MM.1S (cell line): ENCODE data around the gene ERVK3-1.
"Not testable (repeated sequence)": the region's sequence is repeated elsewhere in the genome, so short reads cannot be mapped to it uniquely, and the experiment has no call there.

Experiments used
- DNase-seq: peaks from one replicate; pipeline ENCODE4 v3.0.0-alpha.2; 2015
- H2AFZ ChIP-seq: fragments of 300-600 bp; sonication (generic); 2 replicates; pipeline ENCODE4 v1.6.0; 2016; ENCODE audit warnings: antibody characterized with exemption, low read length
- H3F3A ChIP-seq: fragments of 300-600 bp; sonication (generic); 2 replicates; pipeline ENCODE4 v1.6.1; 2016; ENCODE audit warnings: mild to moderate bottlenecking, antibody characterized with exemption, low read length, moderate library complexity, mixed read lengths; ENCODE audit not compliant: insufficient read depth
- H3K27ac ChIP-seq: fragments of 300-600 bp; sonication (generic); 2 replicates; pipeline ENCODE4 v1.5.1; 2016; ENCODE audit warnings: mild to moderate bottlenecking, low read length
- H3K27me3 ChIP-seq: fragments of 300-600 bp; sonication (generic); replicated peaks from 2 replicates; pipeline ENCODE4 v1.6.0; 2016; ENCODE audit warnings: low read length; ENCODE audit not compliant: insufficient read depth
- H3K36me3 ChIP-seq: fragments of 300-600 bp; sonication (generic); replicated peaks from 2 replicates; pipeline ENCODE4 v1.6.1; 2016; ENCODE audit warnings: mild to moderate bottlenecking, low read length, mixed read lengths; ENCODE audit not compliant: insufficient read depth
- H3K4me1 ChIP-seq: fragments of 300-600 bp; sonication (generic); 2 replicates; pipeline ENCODE4 v1.6.1; 2016; ENCODE audit warnings: low read length, mixed read lengths
- H3K4me2 ChIP-seq: fragments of 300-600 bp; sonication (generic); 2 replicates; pipeline ENCODE4 v1.6.0; 2016; ENCODE audit warnings: low read depth, low read length
- H3K4me3 ChIP-seq: fragments of 300-600 bp; sonication (generic); 2 replicates; pipeline ENCODE4 v1.5.1; 2016; ENCODE audit warnings: low read length, mixed read lengths
- H3K79me2 ChIP-seq: fragments of 300-600 bp; sonication (generic); 2 replicates; pipeline ENCODE4 v1.6.1; 2016; ENCODE audit warnings: mixed run types, low read length, mixed read lengths
- H3K9ac ChIP-seq: fragments of 300-600 bp; sonication (generic); 2 replicates; pipeline ENCODE4 v1.6.1; 2016; ENCODE audit warnings: low read length, mixed read lengths
- H3K9me2 ChIP-seq: fragments of 300-600 bp; sonication (generic); replicated peaks from 2 replicates; pipeline ENCODE4 v1.6.1; 2016; ENCODE audit warnings: mild to moderate bottlenecking, low read length, mixed read lengths; ENCODE audit not compliant: insufficient read depth
- H3K9me3 ChIP-seq: fragments of 300-600 bp; sonication (generic); replicated peaks from 2 replicates; pipeline ENCODE4 v1.6.1; 2016; ENCODE audit warnings: mild to moderate bottlenecking, low read length, mixed read lengths; ENCODE audit not compliant: insufficient read depth
- H4K20me1 ChIP-seq: fragments of 300-600 bp; sonication (generic); 2 replicates; pipeline ENCODE4 v1.6.1; 2016; ENCODE audit warnings: mild to moderate bottlenecking, low read length, moderate library complexity, mixed read lengths; ENCODE audit not compliant: insufficient read depth
- EZH2 ChIP-seq: fragments of 300-600 bp; sonication (generic); optimal IDR thresholded peaks from 2 replicates; pipeline ENCODE3; 2017; ENCODE audit warnings: low read depth, mild to moderate bottlenecking, antibody characterized with exemption, low read length, mixed read lengths
- EZH2phosphoT487 ChIP-seq: fragments of 300-600 bp; sonication (generic); IDR thresholded peaks from 2 replicates; pipeline ENCODE4 v1.6.1; 2018; ENCODE audit warnings: antibody characterized with exemption, low read length
- TF ChIP-seq, protein P1 (sequence below): fragments of 300-600 bp; sonication (generic); IDR thresholded peaks from 2 replicates; pipeline ENCODE4 v1.5.1; 2016; ENCODE audit warnings: antibody characterized with exemption, low read length, mixed read lengths

Gene ERVK3-1, protein sequence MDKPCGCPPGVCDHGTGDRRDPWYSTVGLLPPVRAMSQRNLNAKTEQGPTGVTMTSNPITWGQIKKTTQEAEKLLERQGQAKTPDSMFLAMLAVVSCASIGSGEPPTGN

DNA sequence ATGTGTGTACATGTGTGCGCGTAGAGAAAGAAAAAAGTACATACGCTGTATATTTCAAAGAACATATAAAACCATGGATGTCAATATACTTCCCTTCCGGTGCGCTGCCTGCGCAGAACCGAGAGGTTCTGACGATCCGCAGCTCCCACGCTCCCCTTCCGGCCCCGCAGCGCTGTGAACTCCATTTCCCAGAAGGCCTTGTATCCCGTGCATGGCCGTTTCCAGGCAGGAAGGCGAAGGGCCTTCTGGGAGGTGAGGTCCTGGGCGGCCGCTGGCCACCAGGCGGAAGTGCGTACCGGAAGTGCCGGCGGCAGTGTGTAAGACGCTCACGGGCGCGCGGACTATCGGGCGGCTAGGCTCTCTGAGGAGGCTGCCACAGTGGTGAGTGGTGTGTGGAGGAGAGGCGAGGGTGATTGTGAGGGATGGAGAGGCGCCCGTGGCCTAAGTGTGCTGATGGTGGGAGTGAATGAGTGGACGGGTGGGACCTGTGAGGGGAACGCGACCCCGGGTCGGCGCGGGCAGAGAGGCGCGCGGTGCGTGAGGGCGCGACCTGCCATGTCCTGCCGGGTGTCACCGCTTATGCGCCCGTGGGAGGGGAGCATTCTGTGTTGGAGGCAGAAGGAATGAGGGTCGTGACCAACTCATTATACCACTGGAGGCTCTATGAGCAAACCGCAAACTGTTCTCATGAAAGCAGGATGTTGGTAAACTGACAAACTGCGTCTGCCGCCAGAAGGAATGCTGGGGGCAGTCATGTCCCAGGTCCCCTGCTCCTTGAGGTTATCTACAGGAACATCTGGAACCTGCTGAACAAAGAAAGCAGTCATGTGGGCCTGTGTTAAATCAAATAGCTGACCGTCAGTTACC lies at the start of gene ERVK3-1:
Gene ERVK3-1, plus strand, starts transcription at position 313 of the 867 bp plus-strand sequence. CDS start 6,792 bp downstream, outside the sequence.
- Histone ChIP-seq H3K4me2 (peak within 1 kb of the TSS; percentile 78), H3K4me3 (peak within 1 kb of the TSS; percentile 78), H3K9ac (peak within 1 kb of the TSS; percentile 62), H3K79me2 (peaks cover 27% of the 10 kb centered on the region), H4K20me1 (no peaks in the 10 kb centered on the region), H3K4me1 (no peaks in the 10 kb centered on the region), H3K27ac (peak within 1 kb of the TSS; percentile 45; the same call in 1 of the 2 replicates), H3K27me3 (no peaks in the 10 kb centered on the region), H3F3A (no peaks in the 10 kb centered on the region), H3K9me2 (no peaks in the 10 kb centered on the region), H3K9me3 (no peaks in the 10 kb centered on the region), H3K36me3 (peaks cover 16% of the 10 kb centered on the region; the same call in 1 of the 2 replicates), H2AFZ (peak within 1 kb of the TSS; percentile 89)
- TF ChIP-seq EZH2phosphoT487 (no peak), EZH2 (no peak)
- TF ChIP-seq, protein P1, sequence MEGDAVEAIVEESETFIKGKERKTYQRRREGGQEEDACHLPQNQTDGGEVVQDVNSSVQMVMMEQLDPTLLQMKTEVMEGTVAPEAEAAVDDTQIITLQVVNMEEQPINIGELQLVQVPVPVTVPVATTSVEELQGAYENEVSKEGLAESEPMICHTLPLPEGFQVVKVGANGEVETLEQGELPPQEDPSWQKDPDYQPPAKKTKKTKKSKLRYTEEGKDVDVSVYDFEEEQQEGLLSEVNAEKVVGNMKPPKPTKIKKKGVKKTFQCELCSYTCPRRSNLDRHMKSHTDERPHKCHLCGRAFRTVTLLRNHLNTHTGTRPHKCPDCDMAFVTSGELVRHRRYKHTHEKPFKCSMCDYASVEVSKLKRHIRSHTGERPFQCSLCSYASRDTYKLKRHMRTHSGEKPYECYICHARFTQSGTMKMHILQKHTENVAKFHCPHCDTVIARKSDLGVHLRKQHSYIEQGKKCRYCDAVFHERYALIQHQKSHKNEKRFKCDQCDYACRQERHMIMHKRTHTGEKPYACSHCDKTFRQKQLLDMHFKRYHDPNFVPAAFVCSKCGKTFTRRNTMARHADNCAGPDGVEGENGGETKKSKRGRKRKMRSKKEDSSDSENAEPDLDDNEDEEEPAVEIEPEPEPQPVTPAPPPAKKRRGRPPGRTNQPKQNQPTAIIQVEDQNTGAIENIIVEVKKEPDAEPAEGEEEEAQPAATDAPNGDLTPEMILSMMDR, result no peak
- DNase-seq, result peak; percentile 97

DNA sequence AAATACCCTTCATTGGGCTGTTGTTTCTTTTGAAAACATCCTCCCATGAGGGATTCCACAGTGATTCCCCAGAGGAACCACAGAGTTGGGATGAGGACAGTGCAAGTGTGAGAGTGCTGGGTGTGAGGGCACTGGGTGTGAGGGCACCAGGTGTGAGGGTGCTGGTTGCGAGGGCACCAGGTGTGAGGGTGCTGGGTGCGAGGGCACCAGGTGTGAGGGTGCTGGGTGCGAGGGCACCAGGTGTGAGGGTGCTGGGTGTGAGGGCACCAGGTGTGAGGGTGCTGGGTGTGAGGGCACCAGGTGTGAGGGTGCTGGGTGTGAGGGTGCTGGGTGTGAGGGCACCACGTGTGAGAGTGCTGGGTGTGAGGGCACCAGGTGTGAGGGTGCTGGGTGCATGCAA lies 46.9 kb upstream of the ERVK3-1 start:
- not testable (repeated sequence) for H3K36me3 ChIP-seq, H4K20me1 ChIP-seq, H3K4me2 ChIP-seq, H3K9me2 ChIP-seq, H3K9me3 ChIP-seq, DNase-seq, H3K4me3 ChIP-seq, H3K9ac ChIP-seq, H3K27ac ChIP-seq, H3K4me1 ChIP-seq, H3K27me3 ChIP-seq, H2AFZ ChIP-seq, H3K79me2 ChIP-seq, H3F3A ChIP-seq

DNA sequence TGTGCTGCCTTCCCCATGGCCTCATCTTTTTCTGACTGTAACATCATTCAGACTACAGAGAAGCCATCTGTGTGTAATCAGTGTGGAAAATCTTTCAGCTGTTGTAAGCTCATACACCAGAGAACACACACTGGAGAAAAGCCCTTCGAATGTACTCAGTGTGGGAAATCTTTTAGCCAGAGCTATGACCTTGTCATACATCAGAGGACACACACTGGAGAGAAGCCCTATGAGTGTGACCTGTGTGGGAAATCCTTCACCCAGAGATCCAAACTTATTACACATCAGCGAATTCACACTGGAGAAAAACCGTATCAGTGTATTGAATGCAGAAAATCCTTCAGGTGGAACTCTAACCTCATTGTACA lies 43.6 kb upstream of the ERVK3-1 start:
- Histone ChIP-seq H3K4me2 (no peak overlapping the region), H3K36me3 (no peaks in the 10 kb centered on the region), H2AFZ (no peak overlapping the region), H3K79me2 (no peaks in the 10 kb centered on the region), H3F3A (no peaks in the 10 kb centered on the region), H3K27ac (no peak overlapping the region), H3K9me2 (no peaks in the 10 kb centered on the region), H3K4me1 (no peaks in the 10 kb centered on the region), H3K9ac (no peak overlapping the region), H4K20me1 (no peaks in the 10 kb centered on the region), H3K27me3 (no peaks in the 10 kb centered on the region), H3K4me3 (no peak overlapping the region), H3K9me3 (no peaks in the 10 kb centered on the region)
- no peak for DNase-seq
- TF ChIP-seq EZH2, result no peak

DNA sequence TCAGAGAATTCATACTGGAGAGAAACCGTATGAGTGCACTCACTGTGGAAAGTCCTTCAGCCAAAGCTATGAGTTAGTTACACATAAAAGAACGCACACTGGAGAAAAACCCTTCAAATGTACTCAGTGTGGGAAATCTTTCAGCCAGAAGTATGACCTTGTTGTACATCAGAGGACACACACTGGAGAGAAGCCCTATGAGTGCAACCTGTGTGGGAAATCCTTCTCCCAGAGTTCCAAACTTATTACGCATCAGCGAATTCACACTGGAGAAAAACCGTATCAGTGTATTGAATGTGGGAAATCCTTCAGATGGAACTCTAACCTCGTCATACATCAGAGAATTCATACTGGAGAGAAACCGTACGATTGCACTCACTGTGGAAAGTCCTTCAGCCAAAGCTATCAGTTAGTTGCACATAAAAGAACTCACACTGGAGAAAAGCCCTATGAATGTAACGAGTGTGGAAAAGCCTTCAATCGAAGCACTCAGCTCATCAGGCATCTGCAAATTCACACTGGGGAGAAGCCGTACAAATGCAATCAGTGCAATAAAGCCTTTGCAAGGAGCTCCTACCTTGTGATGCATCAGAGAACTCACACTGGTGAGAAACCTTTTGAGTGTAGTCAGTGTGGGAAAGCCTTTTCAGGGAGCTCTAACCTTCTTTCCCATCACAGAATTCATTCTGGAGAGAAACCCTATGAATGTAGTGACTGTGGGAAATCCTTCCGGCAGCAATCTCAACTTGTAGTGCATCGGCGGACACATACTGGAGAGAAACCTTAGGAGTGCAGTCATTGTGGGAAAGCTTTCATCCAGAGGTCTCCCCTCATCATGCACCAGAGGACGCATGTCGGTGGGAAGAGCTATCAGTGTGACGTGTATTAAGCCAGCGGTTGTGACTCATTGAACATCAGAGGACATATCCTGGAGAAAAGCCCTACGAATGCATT lies 42.9 kb upstream of the ERVK3-1 start:
- no peak for DNase-seq
- Histone ChIP-seq H3K79me2 (no peaks in the 10 kb centered on the region), H3K4me2 (no peak overlapping the region), H3K4me1 (no peaks in the 10 kb centered on the region), H2AFZ (no peak overlapping the region), H3K9me2 (no peaks in the 10 kb centered on the region), H3K27ac (no peak overlapping the region), H4K20me1 (no peaks in the 10 kb centered on the region), H3K9ac (no peak overlapping the region), H3K4me3 (no peak overlapping the region), H3K36me3 (no peaks in the 10 kb centered on the region), H3F3A (no peaks in the 10 kb centered on the region), H3K27me3 (no peaks in the 10 kb centered on the region), H3K9me3 (no peaks in the 10 kb centered on the region)
- TF ChIP-seq EZH2phosphoT487, result no peak
- TF ChIP-seq, protein P1, result no peak
- no peak for TF ChIP-seq EZH2
